GM12878 (cell line): ENCODE measurements around the gene SH2D2A. TPM values are rescaled to one million over a fixed set of nuclear protein-coding genes. Genes with fewer than 3 reads are reported as not detected.
A peak's percentile ranks its signal among the peaks of the same experiment; 100 is the strongest.

Source experiments
- CHD1 ChIP-seq: IDR thresholded peaks from 2 replicates; pipeline ENCODE4 v1.6.1; 2012; ENCODE audit warnings: low read depth, low read length, improper control_type of control experiment
- EGR1 ChIP-seq, 2 experiments: IDR thresholded peaks; 1 replicate in 1 of 2; 2 replicates in 1 of 2; pipeline ENCODE4 v1.6.1; 2011 to 2012; ENCODE audit warnings: low read depth in 2 of 2, low read length in 2 of 2, borderline replicate concordance in 1 of 2, mild to moderate bottlenecking in 1 of 2, moderate library complexity in 1 of 2
- IRF3 ChIP-seq: fragments of 450-650 bp; IDR thresholded peaks from 2 replicates; pipeline ENCODE4 v1.6.1; 2014; ENCODE audit warnings: mild to moderate bottlenecking
- NFYA ChIP-seq: IDR thresholded peaks from 2 replicates; pipeline ENCODE4 v1.6.1; 2011; ENCODE audit warnings: low read depth, mild to moderate bottlenecking, low read length, improper control_type of control experiment, borderline replicate concordance
- POLR2AphosphoS5 ChIP-seq: IDR thresholded peaks from 2 replicates; pipeline ENCODE4 v1.6.1; 2011; ENCODE audit warnings: mild to moderate bottlenecking, low read length, inconsistent platforms
- SKIL ChIP-seq: fragments of 450-650 bp; IDR thresholded peaks from 2 replicates; pipeline ENCODE4 v1.6.1; 2017; ENCODE audit warnings: mild to moderate bottlenecking, low read depth, inconsistent platforms; ENCODE audit not compliant: poor library complexity, severe bottlenecking
- TAF1 ChIP-seq: IDR thresholded peaks from 2 replicates; pipeline ENCODE4 v1.6.1; 2011; ENCODE audit warnings: mild to moderate bottlenecking, low read depth, low read length, borderline replicate concordance
- USF2 ChIP-seq: IDR thresholded peaks from 2 replicates; pipeline ENCODE4 v1.6.1; 2011; ENCODE audit warnings: low read depth, low read length, improper control_type of control experiment, borderline replicate concordance
- WRNIP1 ChIP-seq: IDR thresholded peaks from 2 replicates; pipeline ENCODE4 v1.6.1; 2011; ENCODE audit warnings: low read depth, low read length, improper control_type of control experiment, borderline replicate concordance
- polyA plus RNA-seq, 11 experiments: library from polyadenylated mRNA; depleted of rRNA in 4 of 11; unstranded in 6 of 11; stranded (reverse) in 5 of 11; fragments of >200 nt; fragmentation: Nextera tagmentation in 4 of 11; fragmentation: Illumina TruSeq in 1 of 11; extraction: Ambion mirVana in 4 of 11; extraction: Trizol in 1 of 11; gene quantifications; 1 replicate in 1 of 11; 2 replicates in 10 of 11; pipeline versions ENCODE4 v1.2.1 to v1.2.3, GENCODE V29; 2011 to 2016; ENCODE audit warnings: inconsistent platforms in 2 of 11, missing spikeins in 2 of 11, low read depth in 1 of 11
- total RNA-seq, 4 experiments: library from RNA; depleted of rRNA in 3 of 4; stranded (reverse); fragments of >200 nt in 3 of 4; fragmentation: Illumina TruSeq in 1 of 4; extraction: Trizol in 1 of 4; gene quantifications; 2 replicates each; pipeline versions ENCODE4 v1.2.1 to v1.2.3, GENCODE V29; 2013 to 2021

The SH2D2A gene
- total and polyA plus RNA-seq, 10 of the 15 experiments (the other 5 are each of a cell fraction or from before 2014, with no cell fraction given): 0.72 to 15.9 (median 7.0) TPM

DNA sequence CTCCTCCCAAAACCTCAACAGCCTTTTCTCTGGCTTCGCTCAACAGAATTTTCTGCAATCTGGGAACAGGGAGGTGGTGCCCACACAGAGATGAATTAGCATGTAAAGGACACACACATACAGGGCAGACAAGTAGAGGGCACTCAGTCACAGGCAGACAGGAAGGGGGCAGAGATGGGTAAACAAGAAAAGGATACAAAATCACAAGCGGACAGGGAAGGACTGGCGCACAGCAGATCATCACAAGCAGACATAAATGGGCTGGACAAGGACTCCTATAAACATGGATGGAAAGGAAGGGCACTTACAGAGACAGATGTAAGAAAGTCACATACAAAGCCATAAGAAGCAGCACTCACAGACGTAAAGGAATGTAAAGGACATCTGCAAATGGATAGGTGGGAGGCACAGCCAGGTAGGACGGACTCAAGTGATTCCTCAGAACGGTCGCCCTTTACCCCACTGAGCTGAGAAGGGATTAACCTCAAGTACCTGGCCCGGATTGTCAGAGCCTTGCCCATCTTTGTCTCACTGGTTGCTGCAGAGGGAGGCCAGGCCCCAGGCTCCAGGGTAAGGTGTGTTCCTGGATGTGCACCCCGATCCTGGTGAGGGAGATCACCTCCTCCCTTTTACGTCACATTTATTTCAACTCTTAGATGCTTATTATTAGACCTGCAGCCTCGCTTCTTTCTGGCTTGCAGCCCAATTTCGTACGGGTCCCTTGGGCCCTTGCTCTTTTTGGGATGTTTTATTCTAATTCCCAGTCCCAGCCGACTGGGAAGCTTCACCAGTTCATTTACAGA is 50.1 kb downstream of the SH2D2A start (continued):
- TF ChIP-seq WRNIP1: no peak
- no peak for TF ChIP-seq TAF1
- TF ChIP-seq POLR2AphosphoS5: 0 out of 2 replicates have a peak, but pooled peaks have one; percentile 57
- TF ChIP-seq SKIL: no peak
- TF ChIP-seq CHD1: no peak
- TF ChIP-seq EGR1 (IDR thresholded peaks at IDR 0.05; ENCODE audit: borderline replicate concordance in 1 of 2, low read depth in 2 of 2, low read length in 2 of 2): no peak
- TF ChIP-seq NFYA: no peak
- no peak for TF ChIP-seq IRF3
- TF ChIP-seq USF2: no peak
- TF ChIP-seq, all 136 proteins: peak for 4
